HG03025 (cell line): ENCODE measurements around the gene ADAT1.
A peak's percentile ranks its signal among the peaks of the same experiment; 100 is the strongest.
"Not testable (repeated sequence)": the region's sequence is repeated elsewhere in the genome, so short reads cannot be mapped to it uniquely, and the experiment has no call there.

ENCODE experiments used
- ATAC-seq: cut with Tn5 transposase; IDR thresholded peaks from one replicate; pipeline ENCODE4 v1.9.1; 2021; ENCODE audit warnings: mild to moderate bottlenecking, moderate library complexity; ENCODE audit not compliant: unreplicated experiment, low FRiP score

ADAT1 gene

DNA sequence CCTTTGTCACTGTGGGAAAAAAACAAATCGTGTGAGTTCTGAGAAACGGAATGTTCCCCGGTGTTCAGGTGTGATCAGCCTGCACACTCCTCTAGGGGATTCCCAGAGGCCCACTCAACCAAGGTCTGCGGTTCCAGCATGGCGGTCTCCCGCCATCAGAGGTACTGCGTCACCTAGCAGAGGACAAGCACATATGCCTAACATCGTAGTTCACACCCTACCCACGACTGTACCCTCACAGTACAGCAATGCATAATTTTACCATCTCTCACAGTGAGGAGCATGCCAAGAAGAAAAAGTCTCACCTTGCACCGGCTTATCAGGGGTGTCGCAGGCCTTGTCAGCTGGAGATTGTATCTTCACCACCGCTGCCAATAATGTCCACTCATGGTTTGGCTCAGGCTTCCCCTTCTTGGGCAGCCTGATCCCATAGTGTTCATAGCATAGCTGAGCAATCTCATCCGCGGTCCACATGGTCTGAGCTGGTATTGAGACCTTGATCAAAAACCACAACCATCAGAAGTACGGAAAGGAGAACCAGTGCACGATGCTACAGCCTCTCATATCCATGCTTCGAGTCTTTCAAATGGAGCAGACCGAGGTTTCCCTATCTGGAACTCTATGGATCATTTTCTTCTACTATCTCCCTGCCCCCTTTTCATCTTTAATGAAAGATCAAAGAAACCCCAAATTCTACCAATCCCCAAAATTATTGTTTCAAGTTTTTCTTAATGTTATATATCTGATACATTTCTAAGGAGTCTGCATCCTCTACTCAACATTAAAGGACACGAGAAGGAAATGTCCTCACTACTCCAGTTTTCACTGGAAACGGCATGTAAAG is 2.5 kb downstream of the ADAT1 start:
- no peak for ATAC-seq

DNA sequence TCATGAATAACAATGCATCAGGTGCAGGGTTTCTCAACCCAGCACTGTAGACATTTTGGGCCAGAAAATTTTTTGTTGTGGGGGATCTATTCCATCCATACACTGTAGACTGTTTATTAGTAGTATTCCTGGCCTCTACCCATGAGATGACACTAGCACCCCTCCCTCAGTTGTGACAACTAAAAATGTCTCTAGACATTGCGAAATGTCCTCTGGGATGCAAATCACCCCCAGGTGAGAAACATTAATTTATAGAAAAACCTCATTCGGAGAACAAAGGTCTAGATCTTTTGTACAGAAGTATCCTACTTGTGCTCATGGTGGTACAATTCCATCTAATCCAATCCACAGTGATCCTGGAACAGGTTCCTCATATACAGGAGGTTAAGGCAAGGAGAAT is 4.3 kb downstream of the ADAT1 start:
- ATAC-seq = no peak

DNA sequence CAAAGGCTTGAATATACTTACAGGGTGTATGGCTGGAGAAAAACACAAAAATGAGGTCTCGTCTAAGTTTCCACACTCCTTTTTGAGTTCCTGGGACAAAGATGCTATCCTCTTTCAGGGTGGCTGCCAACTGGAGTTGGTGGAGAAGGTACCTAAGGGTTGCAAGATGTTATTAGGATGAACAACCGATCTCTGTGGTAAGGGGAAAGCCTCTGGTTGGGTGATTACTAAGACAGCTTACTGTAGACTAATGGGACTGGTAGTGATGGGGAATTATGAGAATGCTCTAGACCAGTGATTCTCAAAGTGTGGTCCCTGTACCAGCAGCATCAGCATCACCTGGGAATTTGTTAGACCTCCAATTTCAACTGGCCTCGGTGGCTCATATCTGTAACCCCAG is 6.0 kb downstream of the ADAT1 start:
- ATAC-seq = no peak

DNA sequence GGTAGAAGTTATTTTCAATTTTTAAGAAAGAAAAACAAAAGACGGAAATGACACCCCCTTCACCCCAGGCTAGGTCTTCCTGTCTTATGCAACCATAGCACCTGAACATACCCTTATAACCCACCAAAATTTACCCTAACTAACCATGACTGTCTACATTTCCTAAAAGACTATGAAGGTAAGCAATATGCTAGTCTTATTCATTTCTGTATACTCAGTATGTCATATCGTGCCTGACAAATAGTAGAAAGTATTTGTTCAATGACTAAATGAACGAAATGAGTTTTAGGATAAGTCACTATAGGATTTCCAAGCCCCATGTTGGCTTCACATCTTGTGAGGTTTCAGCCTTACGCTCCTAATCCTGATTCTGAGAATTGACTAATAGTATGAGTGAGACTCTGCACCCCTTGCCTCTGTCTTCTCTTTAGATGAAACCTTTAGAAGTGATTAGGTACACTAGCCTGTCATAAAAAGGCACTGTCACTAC is 6.5 kb downstream of the ADAT1 start:
- peak; percentile 54 for ATAC-seq

DNA sequence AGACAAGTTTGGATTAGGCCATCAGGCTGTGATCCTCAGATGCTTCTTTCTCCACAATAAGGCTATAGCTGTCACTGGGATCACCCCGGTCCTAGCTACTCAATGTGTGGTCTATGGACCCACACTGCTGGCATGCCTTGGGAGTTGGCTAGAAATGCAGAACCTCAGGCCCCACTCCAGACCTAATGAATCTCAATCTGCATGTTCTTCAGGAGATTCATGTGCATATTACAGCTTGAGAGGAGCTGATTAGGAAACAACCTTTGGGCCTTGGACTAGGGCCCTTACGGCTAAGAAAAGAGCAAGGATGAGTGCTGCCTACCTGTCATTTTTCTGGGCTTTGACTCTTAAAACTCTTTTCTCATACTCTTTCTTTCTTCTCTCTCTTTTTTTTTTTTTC is 7.5 kb downstream of the ADAT1 start:
- ATAC-seq = no peak

DNA sequence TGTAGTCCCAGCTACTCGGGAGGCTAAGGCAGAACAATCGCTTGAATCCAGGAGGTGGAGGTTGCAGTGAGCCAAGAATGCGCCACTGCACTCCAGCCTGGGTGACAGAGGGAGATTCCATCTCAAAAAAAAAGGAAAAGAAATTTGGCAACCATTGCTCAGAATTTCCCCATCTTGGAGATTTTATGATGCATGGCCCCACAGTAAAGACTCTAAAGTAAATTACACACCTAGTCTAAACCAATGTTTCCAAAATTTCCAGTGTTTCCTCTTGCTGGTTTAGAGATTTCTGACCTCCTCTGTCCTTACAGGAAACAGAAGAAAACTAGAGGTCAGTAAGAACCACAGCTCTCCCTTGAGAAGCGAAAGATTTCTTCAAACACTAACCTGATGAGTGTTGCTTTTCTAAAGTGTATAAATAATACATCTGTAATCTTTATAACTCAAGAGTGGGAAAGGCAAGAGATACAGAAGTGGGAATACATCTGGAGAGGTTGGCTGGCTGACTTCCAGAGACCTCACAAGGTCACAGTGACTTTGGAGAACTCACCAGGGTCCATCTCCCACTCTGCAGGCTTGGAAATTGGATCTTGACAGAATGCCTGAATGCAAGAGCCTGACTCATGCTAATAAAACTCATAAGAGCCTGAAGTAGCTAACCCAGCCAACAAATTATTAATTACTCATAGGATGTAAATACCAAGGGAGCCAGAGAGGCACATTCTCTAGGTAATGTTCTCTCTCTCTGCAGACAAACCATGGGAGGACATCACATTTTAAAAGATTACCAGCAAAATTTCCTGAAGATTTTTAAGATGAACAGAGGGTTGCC is 8.8 kb downstream of the ADAT1 start:
- no peak for ATAC-seq

DNA sequence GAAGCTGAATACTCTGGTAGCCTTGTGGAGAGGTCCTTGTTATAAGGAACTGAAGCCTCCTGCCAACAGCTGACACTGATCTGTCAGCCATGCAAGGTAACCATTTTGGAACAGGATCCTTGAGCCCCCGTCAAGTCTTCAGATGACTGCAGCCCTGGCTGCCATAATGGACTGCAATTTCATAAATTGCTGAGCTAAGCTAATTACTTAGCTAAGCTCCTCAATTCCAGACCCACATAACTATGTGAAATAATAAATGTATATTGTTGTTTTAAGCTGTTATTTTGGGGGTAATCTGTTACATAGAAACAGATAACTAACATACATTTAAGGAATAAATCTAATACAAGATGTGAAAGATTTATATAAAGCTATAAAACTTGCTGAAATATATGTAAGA is 16.6 kb downstream of the ADAT1 start:
- no peak for ATAC-seq

DNA sequence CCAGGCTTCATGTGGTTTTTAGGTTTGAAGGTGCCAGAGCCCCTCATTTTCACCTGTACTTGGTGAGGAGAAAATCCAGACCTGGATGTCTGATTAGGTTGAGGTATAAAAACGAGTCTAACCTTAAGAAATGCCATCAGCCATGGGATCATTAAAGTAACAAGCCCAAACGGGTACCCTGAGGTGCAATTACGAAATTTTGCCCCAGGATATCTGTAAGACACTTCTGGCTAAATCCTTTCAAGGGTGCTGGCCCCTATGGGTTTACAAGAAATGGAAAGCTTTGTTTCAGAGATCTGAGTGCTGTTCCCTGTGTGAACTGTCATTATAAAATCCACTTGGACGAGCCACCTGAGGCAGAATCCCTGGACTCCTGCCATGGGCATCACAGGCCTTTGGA is 19.8 kb downstream of the ADAT1 start:
- no peak for ATAC-seq

DNA sequence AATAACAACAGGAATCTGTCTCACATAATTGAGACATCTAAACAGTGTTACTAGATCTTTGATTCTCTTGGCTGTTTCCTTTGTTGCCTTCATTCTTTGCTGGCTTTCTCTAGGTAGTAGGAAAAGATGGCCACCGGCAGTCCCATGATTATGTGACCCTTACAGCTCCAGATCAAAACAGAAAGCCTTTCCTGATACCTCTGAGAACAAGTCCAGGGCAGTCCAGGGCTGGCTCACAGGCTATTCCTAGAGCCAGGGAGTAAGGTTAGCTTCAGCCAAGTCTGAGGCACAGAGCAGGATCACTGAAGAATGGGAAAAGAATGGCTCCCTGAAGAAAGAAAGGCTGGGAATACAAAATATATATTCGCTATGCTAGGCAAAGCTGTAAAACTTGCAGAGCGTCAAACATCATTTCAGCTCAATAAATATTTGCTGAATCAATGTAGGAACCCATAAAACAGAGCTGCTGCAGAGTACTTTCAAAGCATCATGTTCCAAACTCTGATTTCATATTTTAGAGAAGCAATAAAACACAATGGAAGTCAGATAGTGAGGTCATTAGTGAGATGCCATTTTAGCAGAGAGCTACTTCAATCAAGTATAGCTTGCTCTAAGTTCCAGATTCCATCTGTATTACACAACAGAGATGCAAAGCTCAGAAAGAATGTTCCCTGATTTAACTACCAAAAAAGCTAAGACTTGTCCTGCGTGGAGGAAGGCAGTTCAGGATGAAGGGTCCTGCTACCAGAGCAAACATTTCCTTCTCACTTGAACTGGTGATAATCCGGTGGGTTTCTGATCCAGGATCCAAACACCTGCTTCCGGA is 23.4 kb downstream of the ADAT1 start:
- ATAC-seq = no peak

DNA sequence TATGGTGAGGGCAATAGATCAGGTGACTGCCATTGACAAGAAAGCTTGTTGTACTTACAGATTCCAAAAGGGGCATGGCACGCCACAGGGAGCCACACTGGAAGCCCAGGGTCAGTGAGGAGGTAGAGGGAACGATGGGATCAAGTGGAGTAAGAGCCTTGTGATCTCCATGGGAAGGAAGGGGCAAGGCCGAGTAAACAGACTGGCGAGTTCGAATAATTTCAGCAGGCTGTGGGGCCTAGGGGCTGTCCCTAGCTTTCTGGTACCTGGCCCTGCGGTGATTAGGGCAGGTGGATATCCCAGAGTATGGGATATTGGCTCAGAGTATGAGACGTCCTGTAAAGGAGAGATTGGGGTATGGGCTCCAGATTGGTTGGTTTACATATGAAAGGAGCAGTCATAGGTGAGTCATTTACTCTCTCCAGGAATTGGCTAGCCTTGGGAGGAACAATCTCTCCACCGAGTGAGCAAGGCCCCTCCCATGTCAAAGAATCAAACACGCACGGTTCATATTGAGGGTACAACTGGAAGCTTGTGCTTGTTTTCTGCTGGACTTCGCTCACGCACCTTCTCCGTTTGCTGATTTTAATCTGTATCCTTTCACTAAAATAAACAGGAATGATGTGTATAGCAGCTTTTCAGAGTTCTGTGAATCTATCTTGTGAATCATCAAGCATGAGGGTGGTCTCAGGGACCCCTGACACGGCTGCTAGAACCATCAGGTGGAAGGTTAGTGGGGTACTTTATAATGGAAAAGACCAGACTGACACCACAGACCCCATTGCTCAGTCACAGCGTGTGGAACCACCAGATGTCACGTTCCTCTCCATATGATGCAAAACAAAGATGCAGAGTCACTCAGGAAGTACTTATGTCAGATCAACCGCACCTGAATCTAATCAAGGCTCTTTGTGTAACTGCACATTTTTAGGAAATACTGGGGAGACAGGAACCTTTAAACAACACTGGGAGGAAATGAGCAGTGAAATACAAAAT is 29.0 kb downstream of the ADAT1 start:
- ATAC-seq = no peak

DNA sequence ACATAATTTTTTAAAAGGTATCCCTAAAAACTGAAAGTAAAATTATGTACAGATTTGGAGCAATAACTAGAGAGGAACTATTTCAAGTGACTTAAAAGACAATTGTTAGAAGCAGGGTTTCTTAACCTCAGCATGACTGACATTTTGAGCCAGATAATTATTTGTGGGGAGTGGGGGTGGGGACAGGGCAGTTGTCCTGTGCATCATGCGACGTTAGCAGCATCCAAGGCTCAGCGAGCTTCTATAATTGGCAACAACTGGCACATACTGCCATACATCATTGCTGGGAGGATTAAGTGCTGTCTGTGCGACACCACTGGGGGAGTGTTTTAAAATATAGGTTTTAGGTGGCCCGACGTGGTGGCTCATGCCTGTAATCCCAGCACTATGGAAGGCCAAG is 29.8 kb downstream of the ADAT1 start:
- ATAC-seq = no peak

DNA sequence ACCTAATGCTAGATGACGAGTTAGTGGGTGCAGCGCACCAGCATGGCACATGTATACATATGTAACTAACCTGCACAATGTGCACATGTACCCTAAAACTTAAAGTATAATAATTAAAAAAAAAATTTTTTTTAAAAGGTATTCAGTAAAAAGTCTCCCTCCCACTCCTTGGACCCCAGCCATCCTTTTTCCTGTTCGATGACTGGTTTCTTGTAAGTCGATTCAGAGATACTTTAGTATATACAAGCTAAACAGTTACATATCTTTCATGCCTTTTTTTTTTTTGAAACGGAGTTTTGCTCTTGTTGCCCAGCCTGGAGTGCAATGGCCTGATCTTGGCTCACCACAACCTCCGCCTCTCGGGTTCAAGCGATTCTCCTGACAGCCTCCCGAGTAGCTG is 31.2 kb downstream of the ADAT1 start:
- ATAC-seq = not testable (repeated sequence)

DNA sequence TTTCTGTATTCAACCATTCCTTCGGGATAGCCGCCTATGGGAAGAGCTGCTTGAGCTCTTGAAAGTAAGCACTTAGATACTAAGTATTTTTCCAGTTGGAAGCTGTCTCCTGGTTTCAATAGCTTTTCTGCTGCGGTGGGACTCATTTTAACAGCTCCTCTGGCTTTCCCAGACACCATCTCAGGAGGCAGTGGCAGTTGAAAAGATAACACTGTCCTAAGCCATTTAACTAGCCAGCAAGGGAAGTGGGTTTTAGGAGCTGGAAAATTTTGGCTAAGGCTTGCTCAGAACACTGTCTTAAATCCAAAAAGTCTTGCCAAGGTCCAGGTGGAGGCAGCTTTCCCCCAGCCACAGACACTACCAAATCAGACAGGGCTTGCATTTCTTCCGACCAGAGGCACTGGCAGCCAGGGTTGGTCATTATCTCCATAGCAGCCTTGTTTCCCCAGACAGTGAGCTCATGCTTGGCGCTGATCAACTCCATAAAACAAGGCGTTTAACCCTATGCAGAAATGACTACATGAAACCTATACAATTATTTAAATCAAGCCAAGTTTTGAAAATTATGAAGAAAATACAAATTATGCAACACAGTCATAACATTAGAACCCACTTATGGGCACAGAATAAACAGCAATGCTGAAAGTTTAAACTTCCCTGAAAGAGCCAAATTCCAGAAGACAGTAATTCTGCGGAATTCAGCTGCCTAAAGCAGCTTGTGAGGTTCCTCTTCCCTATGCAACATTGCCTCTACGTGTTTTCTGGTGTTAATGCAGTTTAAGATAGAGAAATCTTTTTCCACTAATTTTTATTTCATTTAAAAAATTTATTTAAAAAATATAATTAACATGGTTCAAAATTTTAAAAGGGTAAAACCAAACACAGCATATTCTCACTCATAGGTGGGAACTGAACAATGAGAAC is 31.9 kb downstream of the ADAT1 start:
- no peak for ATAC-seq

DNA sequence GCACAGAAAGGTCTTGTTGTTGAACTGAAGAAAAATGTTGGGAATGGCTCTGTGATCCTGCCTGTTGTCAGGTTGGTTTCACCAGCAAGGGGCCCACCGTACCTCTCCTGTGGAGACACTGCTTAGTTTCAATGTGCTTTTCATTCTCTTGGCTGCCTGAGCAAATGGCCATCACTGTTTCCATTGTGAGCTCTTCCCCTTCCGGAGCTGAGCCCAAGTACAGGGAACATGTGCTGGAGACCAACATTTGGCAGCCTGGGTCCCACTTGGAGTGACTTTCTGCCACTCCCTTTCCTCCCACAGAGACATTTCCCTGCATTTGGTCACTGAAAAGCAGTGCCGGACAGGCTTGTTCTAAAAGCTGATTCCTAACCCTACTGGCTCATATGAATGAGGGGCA is 33.8 kb downstream of the ADAT1 start:
- ATAC-seq = no peak

DNA sequence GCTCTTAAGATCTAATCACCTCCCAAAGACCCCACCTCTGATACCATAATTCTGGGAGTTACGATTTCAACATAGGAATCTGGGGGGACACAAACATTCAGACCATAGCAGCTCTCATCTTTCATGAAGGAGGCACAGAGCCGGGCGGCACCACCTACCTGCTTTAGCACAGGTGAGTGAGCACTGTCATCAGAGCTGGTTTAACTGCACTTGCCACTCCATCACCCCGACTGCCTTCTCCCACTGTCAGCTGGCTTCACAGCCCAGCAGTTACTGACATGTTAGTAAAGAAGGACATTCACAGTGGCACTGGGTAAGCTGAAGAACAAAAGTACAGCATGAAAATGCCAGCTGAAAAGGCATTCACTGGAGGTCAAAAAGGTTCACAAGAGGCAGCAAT is 34.4 kb downstream of the ADAT1 start:
- no peak for ATAC-seq

DNA sequence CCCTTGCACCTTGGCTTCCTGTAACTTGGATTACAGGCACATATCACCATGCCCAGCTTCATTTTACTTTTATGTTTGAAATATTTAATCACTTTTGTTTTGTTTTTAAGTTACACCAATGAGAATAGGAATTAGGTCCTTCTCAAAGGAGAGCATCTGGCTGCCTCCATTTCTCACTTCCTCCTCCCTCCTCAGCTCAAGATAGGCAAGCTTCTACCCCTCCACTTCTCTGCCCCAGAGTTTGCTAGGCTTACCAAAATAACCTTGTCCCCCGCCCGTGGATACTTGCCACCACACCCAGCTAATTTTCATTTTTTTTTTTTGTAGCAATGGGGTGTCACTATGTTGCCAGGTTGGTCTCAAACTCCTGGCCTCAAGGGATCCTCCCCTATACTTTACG is 39.0 kb downstream of the ADAT1 start:
- peak; percentile 62 for ATAC-seq

DNA sequence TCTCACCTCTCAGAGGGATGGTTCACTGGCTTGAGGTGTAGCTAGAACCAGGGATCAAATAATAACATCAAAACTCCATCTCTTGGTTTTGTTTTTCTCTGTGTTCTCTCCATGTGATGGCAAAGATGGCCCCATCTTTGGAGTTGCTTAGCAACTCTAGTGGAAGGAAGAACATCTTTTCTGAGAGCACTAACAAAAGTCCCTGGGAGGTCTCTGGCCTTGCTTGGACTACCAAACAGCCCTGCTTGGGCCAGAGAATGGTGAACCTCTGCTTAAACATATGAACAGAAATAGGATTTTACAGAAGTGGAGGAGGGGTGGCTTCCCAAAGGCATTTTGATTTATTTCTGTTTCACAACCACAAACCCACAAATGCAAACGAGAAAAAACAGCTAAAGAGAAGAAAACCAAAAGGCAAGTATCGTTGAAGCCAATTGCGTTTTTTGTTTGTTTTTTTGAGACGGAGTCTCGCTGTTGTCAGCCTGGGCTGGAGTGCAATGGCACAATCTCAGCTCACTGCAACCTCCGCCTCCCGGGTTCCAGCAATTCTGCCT is 43.7 kb downstream of the ADAT1 start:
- no peak for ATAC-seq

DNA sequence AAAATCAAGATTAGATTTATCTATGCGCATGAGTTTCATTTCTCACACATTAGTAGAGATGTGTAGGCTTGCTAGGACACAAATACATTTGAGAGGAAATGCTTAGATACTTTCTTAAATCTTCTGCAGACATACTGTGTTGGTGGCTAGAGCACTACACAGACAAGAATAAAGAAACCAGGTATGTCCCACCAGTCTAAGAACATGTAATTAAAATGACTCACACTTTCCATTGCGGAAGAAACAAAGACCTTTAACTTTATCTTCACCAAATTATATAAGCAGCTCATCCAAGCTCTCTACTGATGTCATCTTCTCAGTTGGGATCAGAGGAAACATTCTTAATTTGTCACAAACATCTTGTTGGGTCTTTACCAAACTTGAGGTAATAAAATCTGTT is 44.4 kb downstream of the ADAT1 start:
- ATAC-seq = no peak
